CD4-positive, alpha-beta T cell treated with Interleukin-21 for 1 hour (primary cell): ENCODE data around the gene SF3A2.

ENCODE experiments used
- DNase-seq: peaks from one replicate; pipeline ENCODE4 v3.0.0-alpha.2; 2020

The SF3A2 gene

GRCh38 chr19:2243274-2244124, 6.9 kb downstream of the SF3A2 start:
- DNase-seq, result no peak

GRCh38 chr19:2244125-2244411, 7.4 kb downstream of the SF3A2 start:
- DNase-seq, result no peak

DNA sequence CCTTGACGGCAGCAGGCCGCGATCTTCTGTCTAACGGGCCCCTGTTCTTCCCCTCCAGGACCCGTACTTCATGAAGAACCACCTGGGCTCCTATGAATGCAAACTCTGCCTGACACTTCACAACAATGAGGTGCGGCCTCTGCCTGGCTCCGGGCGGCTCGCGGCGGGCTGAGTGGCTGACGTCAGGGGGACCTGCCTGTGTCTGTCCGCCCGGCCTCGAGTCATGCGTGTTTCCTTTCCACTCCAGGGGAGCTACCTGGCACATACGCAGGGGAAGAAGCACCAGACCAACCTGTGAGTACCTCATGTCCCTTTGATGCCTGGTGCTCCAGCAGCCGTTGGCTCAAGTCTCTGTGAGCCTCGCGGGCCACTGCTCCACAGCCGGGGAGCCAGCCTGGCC, 7.9 kb downstream of the SF3A2 start:
- DNase-seq, result no peak

DNA sequence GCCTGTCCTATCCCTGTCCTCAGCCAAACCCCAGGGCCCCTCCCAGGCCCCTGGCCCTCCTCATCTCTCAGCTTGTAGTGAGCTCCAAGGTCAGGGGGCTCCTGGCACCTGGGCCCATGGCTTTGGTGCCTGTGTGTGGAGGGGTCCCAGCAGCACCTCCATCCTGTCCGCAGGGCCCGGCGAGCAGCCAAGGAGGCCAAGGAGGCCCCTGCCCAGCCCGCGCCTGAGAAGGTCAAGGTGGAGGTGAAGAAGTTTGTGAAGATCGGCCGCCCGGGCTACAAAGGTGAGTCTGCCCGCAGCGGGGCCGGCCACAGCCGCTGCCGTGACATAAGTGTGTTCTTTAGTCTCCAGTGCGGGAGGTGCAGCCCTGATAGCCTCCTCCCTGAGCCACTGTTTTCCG, 8.6 kb downstream of the SF3A2 start:
- no peak for DNase-seq

DNA sequence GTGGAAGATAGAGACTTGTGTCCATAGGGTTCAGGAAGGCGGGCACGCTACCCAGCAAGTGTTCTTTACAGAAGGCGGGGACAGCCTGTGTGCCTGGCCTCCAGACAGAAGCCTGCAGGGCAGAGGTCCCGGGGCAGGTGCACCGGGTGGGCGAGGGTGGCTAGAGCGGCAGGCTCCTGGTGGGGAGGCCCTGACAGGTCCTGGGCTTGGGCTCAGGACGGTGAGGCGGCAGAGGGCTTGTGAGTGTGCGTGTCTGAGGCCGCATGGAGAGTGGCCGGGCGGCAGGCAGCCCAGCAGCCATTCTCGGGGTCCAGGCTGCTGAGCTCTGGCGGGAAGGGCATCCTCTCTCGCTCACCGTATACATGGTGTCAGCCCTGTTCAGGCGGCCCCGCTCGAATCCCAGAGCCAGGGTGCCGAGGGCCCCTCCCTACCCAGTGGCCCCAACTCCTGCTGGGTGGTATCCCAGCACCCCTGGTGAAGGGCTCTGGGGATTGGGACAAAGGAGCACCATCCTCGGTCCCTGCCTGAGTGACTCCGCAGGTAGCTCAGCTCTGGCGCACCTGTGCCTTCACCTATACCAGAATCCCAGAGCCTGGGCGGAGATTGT, 9.5 kb downstream of the SF3A2 start:
- no peak for DNase-seq

- no peak for DNase-seq
These were observed 10.3 kb downstream of the SF3A2 start for GRCh38 chr19:2246801-2247361.

- DNase-seq, result no peak
These were observed 10.9 kb downstream of the SF3A2 start for GRCh38 chr19:2247433-2248101.

GRCh38 chr19:2248136-2249009, 11.7 kb downstream of the SF3A2 start:
- DNase-seq, result no peak

DNA sequence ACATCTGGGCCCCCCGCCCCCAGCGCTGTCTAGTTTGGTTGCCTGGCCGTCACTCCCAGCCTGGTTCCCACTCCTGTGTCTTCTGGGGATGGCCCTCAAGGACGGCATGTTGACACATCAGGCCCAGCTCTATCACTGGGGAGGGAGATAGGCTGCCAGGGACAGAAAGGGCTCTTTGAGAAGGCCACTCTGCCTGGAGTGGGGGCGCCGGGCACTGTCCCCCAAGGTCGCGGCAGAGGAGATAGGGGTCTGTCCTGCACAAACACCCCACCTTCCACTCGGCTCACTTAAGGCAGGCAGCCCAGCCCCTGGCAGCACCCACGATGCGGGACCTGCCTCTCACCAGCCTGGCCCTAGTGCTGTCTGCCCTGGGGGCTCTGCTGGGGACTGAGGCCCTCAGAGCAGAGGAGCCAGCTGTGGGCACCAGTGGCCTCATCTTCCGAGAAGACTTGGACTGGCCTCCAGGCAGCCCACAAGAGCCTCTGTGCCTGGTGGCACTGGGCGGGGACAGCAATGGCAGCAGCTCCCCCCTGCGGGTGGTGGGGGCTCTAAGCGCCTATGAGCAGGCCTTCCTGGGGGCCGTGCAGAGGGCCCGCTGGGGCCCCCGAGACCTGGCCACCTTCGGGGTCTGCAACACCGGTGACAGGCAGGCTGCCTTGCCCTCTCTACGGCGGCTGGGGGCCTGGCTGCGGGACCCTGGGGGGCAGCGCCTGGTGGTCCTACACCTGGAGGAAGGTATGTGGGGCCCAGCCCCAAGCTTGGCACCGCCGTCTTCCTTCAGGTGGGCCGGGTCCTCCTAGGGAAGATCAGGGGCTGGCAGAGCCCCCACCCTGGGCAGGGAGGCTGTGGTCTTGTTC, 12.6 kb downstream of the SF3A2 start, which contains the start of gene AMH:
TSS of gene AMH (plus strand) at position 314 of the 857 bp plus-strand sequence. CDS start at position 324, 10 bp downstream.
- DNase-seq, result no peak

DNA sequence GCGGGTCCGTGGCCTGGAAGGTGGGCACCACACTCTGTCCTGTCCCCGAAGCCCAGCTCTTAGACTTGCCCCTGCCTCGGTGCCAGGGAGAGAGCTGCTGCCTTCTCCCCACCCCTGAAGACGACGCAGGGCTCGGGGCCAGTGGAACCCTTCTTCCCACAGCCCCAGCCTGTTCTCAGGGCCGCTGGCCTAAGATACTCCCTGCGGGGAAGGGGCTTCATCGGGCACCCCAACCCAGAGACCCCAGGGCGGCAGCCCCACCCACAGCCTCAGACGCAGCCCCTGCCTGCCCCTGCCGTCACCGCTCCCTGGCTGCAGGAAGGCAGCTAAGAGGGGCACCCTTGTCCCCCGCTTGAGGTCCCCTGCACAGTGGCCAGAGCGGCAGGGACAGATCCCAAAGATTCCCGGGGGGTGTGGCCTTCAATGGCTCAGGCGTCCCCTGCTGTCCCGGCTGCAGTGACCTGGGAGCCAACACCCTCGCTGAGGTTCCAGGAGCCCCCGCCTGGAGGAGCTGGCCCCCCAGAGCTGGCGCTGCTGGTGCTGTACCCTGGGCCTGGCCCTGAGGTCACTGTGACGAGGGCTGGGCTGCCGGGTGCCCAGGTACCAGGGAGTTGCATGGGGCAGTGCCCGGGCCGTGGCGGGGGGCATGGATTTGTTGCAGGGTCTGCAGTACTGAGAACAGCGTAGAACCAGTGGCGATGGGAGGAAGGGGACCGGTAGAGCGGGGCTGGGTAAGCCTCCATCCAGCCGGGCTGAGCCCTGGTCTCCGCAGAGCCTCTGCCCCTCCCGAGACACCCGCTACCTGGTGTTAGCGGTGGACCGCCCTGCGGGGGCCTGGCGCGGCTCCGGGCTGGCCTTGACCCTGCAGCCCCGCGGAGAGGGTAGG, 13.5 kb downstream of the SF3A2 start:
- no peak for DNase-seq

DNA sequence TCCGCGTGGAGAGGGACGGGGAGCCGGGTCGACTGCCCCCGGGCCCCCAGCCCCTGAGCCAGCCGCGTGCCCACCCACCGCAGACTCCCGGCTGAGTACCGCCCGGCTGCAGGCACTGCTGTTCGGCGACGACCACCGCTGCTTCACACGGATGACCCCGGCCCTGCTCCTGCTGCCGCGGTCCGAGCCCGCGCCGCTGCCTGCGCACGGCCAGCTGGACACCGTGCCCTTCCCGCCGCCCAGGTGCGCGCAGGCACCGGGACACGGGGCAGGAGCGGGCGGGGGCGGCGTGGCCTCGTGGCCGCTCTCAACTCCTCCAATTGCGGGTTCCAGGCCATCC, 14.1 kb downstream of the SF3A2 start:
- no peak for DNase-seq

DNA sequence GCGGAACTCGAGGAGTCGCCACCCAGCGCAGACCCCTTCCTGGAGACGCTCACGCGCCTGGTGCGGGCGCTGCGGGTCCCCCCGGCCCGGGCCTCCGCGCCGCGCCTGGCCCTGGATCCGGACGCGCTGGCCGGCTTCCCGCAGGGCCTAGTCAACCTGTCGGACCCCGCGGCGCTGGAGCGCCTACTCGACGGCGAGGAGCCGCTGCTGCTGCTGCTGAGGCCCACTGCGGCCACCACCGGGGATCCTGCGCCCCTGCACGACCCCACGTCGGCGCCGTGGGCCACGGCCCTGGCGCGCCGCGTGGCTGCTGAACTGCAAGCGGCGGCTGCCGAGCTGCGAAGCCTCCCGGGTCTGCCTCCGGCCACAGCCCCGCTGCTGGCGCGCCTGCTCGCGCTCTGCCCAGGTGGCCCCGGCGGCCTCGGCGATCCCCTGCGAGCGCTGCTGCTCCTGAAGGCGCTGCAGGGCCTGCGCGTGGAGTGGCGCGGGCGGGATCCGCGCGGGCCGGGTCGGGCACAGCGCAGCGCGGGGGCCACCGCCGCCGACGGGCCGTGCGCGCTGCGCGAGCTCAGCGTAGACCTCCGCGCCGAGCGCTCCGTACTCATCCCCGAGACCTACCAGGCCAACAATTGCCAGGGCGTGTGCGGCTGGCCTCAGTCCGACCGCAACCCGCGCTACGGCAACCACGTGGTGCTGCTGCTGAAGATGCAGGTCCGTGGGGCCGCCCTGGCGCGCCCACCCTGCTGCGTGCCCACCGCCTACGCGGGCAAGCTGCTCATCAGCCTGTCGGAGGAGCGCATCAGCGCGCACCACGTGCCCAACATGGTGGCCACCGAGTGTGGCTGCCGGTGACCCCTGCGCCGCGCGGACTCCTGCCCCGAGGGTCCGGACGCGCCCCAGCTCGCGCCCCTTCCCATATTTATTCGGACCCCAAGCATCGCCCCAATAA, 14.8 kb downstream of the SF3A2 start:
- no peak for DNase-seq

GRCh38 chr19:2252055-2252796, 15.6 kb downstream of the SF3A2 start:
- no peak for DNase-seq

DNA sequence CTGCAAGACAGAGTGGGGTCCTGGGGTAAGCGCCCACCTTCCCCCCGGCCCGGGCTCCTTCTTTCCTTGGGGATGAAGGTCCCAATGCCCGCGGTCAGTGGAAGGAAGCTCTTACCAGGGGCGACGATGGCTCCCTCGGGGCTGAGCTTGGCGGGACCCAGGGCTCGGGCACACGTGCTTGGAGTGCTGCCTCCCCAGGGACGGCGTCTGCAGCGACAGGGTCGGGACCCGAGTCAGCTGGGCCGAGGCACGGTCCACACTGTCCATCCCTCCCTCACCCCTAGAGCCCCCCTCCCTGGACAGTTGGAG, 16.1 kb downstream of the SF3A2 start:
- no peak for DNase-seq

GRCh38 chr19:2253106-2254063, 16.8 kb downstream of the SF3A2 start:
- peak; percentile 61 for DNase-seq

- DNase-seq, result no peak
These were observed 17.6 kb downstream of the SF3A2 start for GRCh38 chr19:2254064-2254872.
